OCI-LY1 (cell line): Measurements from ENCODE around the gene RPS14.

Experiments
- EZH2 ChIP-seq: fragments of 200-600 bp; sonication (generic), shearing (Covaris generic); IDR thresholded peaks from 2 replicates; pipeline ENCODE4 v1.8.0; 2017; ENCODE audit warnings: borderline replicate concordance, mixed run types, mild to moderate bottlenecking, antibody characterized with exemption, low read length, moderate library complexity, mixed read lengths
- TF ChIP-seq, protein P1 (sequence below): fragments of 200-600 bp; sonication (generic), shearing (Covaris generic); IDR thresholded peaks from 2 replicates; pipeline ENCODE4 v1.5.1; 2017; ENCODE audit warnings: mild to moderate bottlenecking, antibody characterized with exemption, low read length, moderate library complexity, mixed read lengths

DNA sequence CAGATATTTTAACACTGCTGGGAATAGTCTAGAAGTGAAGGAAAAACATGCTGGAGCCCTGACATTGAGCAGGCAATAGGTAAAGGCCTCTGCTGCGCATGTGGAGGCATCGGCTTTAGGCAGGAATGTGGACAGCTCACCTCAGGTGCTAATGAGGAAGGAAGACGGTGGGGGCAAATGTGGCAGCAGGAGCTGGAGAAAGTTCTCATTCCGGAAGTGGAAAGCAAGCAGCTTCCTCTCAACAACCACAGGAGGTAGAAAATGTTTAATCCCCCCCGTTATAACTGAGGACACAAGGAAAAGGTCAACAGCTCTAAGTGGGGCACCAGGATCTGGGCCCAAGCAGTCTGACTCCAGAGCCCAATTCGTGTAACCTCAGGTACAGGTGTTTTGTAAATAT lies 7.6 kb upstream of the RPS14 start:
- TF ChIP-seq, protein P1, sequence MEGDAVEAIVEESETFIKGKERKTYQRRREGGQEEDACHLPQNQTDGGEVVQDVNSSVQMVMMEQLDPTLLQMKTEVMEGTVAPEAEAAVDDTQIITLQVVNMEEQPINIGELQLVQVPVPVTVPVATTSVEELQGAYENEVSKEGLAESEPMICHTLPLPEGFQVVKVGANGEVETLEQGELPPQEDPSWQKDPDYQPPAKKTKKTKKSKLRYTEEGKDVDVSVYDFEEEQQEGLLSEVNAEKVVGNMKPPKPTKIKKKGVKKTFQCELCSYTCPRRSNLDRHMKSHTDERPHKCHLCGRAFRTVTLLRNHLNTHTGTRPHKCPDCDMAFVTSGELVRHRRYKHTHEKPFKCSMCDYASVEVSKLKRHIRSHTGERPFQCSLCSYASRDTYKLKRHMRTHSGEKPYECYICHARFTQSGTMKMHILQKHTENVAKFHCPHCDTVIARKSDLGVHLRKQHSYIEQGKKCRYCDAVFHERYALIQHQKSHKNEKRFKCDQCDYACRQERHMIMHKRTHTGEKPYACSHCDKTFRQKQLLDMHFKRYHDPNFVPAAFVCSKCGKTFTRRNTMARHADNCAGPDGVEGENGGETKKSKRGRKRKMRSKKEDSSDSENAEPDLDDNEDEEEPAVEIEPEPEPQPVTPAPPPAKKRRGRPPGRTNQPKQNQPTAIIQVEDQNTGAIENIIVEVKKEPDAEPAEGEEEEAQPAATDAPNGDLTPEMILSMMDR: no peak
- no peak for TF ChIP-seq EZH2
